ENCODE data around the gene ZNF827.

DNA sequence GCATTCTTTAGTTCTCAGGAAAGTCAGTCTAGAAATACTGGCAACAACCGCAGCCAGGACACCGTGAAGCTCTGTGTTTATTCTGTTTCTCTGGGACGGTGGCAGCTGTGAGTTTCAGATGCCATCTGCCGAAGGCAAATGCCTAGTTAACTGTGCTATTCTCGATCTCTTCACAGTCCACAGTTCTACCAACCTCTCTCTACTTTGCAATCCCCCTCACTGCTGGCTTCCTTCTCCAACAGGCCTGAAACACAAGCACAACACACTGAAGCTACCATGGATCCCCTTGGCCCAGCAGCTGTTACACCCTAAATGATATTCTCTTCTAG, 118.8 kb downstream of the ZNF827 start:
- no peak for TF ChIP-seq ZNF609 (CRISPR knock-in tag; IDR thresholded peaks at IDR 0.05; ENCODE audit: borderline replicate concordance)
- TF ChIP-seq CTCF (CRISPR knock-in tag; IDR thresholded peaks at IDR 0.05): no peak
- TF ChIP-seq CC2D1A (CRISPR knock-in tag; IDR thresholded peaks at IDR 0.05): no peak
- no peak for TF ChIP-seq FOXM1 (CRISPR knock-in tag; IDR thresholded peaks at IDR 0.05)
- no peak for TF ChIP-seq ZNF790 (CRISPR knock-in tag; IDR thresholded peaks at IDR 0.05; ENCODE audit: borderline replicate concordance)
- no peak for TF ChIP-seq PRMT3 (CRISPR knock-in tag; IDR thresholded peaks at IDR 0.05; ENCODE audit: borderline replicate concordance, low read depth)
- no peak for TF ChIP-seq JUND (CRISPR knock-in tag; IDR thresholded peaks at IDR 0.05)
- TF ChIP-seq CREB3 (CRISPR knock-in tag; IDR thresholded peaks at IDR 0.05): no peak

All from HepG2 (cell line).